ENCODE results near the gene RAB10. TPM values are rescaled to one million over a fixed set of nuclear protein-coding genes. Genes with fewer than 3 reads are reported as not detected.
A peak's percentile ranks its signal among the peaks of the same experiment; 100 is the strongest.
"Not testable (repeated sequence)": the region's sequence is repeated elsewhere in the genome, so short reads cannot be mapped to it uniquely, and the experiment has no call there.

Gene RAB10
- total RNA-seq, 2 experiments from 2014 or later, result 121 to 128 TPM

- H3K4me1 Mint-ChIP-seq, result peaks cover 6% of the 10 kb centered on the region
- DNase-seq (peak; percentile 55), ATAC-seq (peak; percentile 80)
- H3K27ac Mint-ChIP-seq, result no peak overlapping the region
- H3K36me3 Mint-ChIP-seq, result no peaks in the 10 kb centered on the region
- no peak overlapping the region for H3K4me3 Mint-ChIP-seq
- CTCF ChIA-PET, result interaction anchor here (0.8 to 2.2 kb wide), 3 partner anchors 23 to 166 kb away, joined by 3 to 7 read pairs (median 3); no protein-coding TSS in a partner anchor
- H3K27me3 Mint-ChIP-seq, result peaks cover 2% of the 10 kb centered on the region
- H3K9me3 Mint-ChIP-seq (ENCODE audit: low read depth), result no peaks in the 10 kb centered on the region
These were observed 15.5 kb upstream of the RAB10 start for GRCh38 chr2:26018184-26019055.

GRCh38 chr2:26020231-26020640 is 13.6 kb upstream of the RAB10 start:
- CTCF ChIA-PET, result no interaction called here

GRCh38 chr2:26024260-26024659 is 9.6 kb upstream of the RAB10 start:
- no peak overlapping the region for H3K4me3 Mint-ChIP-seq
- H3K27ac Mint-ChIP-seq, result no peak overlapping the region
- DNase-seq, result no peak
- CTCF ChIA-PET, result interaction anchor here (1.2 kb wide), 1 partner anchor 172 kb away, joined by 3 read pairs; no protein-coding TSS in a partner anchor
- no peaks in the 10 kb centered on the region for H3K36me3 Mint-ChIP-seq
- no peak for ATAC-seq
- no peaks in the 10 kb centered on the region for H3K27me3 Mint-ChIP-seq
- no peaks in the 10 kb centered on the region for H3K4me1 Mint-ChIP-seq
- no peaks in the 10 kb centered on the region for H3K9me3 Mint-ChIP-seq (ENCODE audit: low read depth)

More at GRCh38 chr2:26020231-26020640, 13.6 kb upstream of the RAB10 start:
- DNase-seq (no peak), ATAC-seq (no peak)
- Mint-ChIP-seq H3K27ac (no peak overlapping the region), H3K4me3 (no peak overlapping the region), H3K4me1 (peaks cover 6% of the 10 kb centered on the region), H3K9me3 (ENCODE audit: low read depth) (no peaks in the 10 kb centered on the region), H3K27me3 (peaks cover 2% of the 10 kb centered on the region), H3K36me3 (no peaks in the 10 kb centered on the region)

GRCh38 chr2:26025509-26025908 is 8.4 kb upstream of the RAB10 start:
- Mint-ChIP-seq H3K27ac (no peak overlapping the region), H3K4me3 (no peak overlapping the region)
- ATAC-seq, result no peak

GRCh38 chr2:26028083-26028482 is 5.8 kb upstream of the RAB10 start:
- DNase-seq; H3K36me3 Mint-ChIP-seq; H3K27ac Mint-ChIP-seq; ATAC-seq; H3K27me3 Mint-ChIP-seq; CTCF ChIA-PET; H3K4me3 Mint-ChIP-seq; H3K9me3 Mint-ChIP-seq (ENCODE audit: low read depth); H3K4me1 Mint-ChIP-seq: not testable (repeated sequence)

More at GRCh38 chr2:26025509-26025908, 8.4 kb upstream of the RAB10 start:
- Mint-ChIP-seq H3K9me3 (ENCODE audit: low read depth) (no peaks in the 10 kb centered on the region), H3K27me3 (no peaks in the 10 kb centered on the region), H3K4me1 (no peaks in the 10 kb centered on the region), H3K36me3 (no peaks in the 10 kb centered on the region)
- no peak for DNase-seq
- CTCF ChIA-PET, result no interaction called here

GRCh38 chr2:26032586-26033269 is 1.2 kb upstream of the RAB10 start:
- not testable (repeated sequence) for H3K9me3 Mint-ChIP-seq (ENCODE audit: low read depth); DNase-seq; H3K27me3 Mint-ChIP-seq
- H3K4me3 Mint-ChIP-seq, result peak overlapping the region; percentile 97
- H3K27ac Mint-ChIP-seq, result peak overlapping the region; percentile 93
- peaks cover 20% of the 10 kb centered on the region for H3K4me1 Mint-ChIP-seq
- H3K36me3 Mint-ChIP-seq, result peaks cover 17% of the 10 kb centered on the region
- CTCF ChIA-PET, result interaction anchor here (0.9 to 1.9 kb wide), 4 partner anchors 13 to 39 kb away, joined by 3 to 6 read pairs (median 4); no protein-coding TSS in a partner anchor
- peak; percentile 9 for ATAC-seq

- DNase-seq (no peak), ATAC-seq (no peak)
These were observed 540 bp upstream of the RAB10 start for GRCh38 chr2:26033270-26033817.

GRCh38 chr2:26034637-26034992 is 731 bp downstream of the RAB10 start:
- Mint-ChIP-seq H3K4me3 (peak overlapping the region; percentile 97), H3K9me3 (ENCODE audit: low read depth) (no peaks in the 10 kb centered on the region), H3K36me3 (peaks cover 21% of the 10 kb centered on the region), H3K27ac (peak overlapping the region; percentile 93), H3K27me3 (no peaks in the 10 kb centered on the region), H3K4me1 (peaks cover 28% of the 10 kb centered on the region)
- DNase-seq, result no peak
- no peak for ATAC-seq
- CTCF ChIA-PET, result interaction anchor here (0.8 to 2.7 kb wide), 12 partner anchors 8 to 186 kb away, joined by 3 to 7 read pairs (median 4); partner anchors contain the start of gene ASXL2

More at GRCh38 chr2:26033270-26033817, 540 bp upstream of the RAB10 start:
- no peaks in the 10 kb centered on the region for H3K27me3 Mint-ChIP-seq
- H3K4me1 Mint-ChIP-seq, result peaks cover 24% of the 10 kb centered on the region
- peak overlapping the region; percentile 93 for H3K27ac Mint-ChIP-seq
- peak overlapping the region; percentile 97 for H3K4me3 Mint-ChIP-seq
- H3K36me3 Mint-ChIP-seq, result peaks cover 18% of the 10 kb centered on the region
- CTCF ChIA-PET, result interaction anchor here (0.7 to 2.2 kb wide), 8 partner anchors 10 to 181 kb away, joined by 3 to 7 read pairs (median 6); partner anchors contain the start of gene ASXL2
- H3K9me3 Mint-ChIP-seq (ENCODE audit: low read depth), result no peaks in the 10 kb centered on the region

GRCh38 chr2:26035090-26035743 is 1.3 kb downstream of the RAB10 start:
- peak; percentile 44 for DNase-seq
- Mint-ChIP-seq H3K9me3 (ENCODE audit: low read depth) (no peaks in the 10 kb centered on the region), H3K36me3 (peaks cover 25% of the 10 kb centered on the region), H3K27me3 (no peaks in the 10 kb centered on the region), H3K4me3 (peak overlapping the region; percentile 97), H3K4me1 (peaks cover 32% of the 10 kb centered on the region), H3K27ac (peak overlapping the region; percentile 93)
- no peak for ATAC-seq
- CTCF ChIA-PET, result interaction anchor here (1.0 to 2.7 kb wide), 9 partner anchors 8 to 183 kb away, joined by 3 to 7 read pairs (median 4); partner anchors contain the start of gene ASXL2

GRCh38 chr2:26039603-26040323 is 5.9 kb downstream of the RAB10 start:
- CTCF ChIA-PET, result interaction anchor here (0.7 kb wide), 1 partner anchor 37 kb away, joined by 4 read pairs; no protein-coding TSS in a partner anchor

GRCh38 chr2:26043109-26043508 is 9.2 kb downstream of the RAB10 start:
- CTCF ChIA-PET, result interaction anchor here (1.3 to 1.4 kb wide), 3 partner anchors 9 to 52 kb away, joined by 3 to 6 read pairs (median 5); partner anchors contain the start of gene RAB10
- DNase-seq, result no peak
- peaks cover 34% of the 10 kb centered on the region for H3K36me3 Mint-ChIP-seq
- peak overlapping the region; percentile 54 for H3K27ac Mint-ChIP-seq
- no peaks in the 10 kb centered on the region for H3K27me3 Mint-ChIP-seq
- H3K4me1 Mint-ChIP-seq, result peaks cover 50% of the 10 kb centered on the region
- H3K9me3 Mint-ChIP-seq (ENCODE audit: low read depth), result no peaks in the 10 kb centered on the region
- no peak for ATAC-seq
- H3K4me3 Mint-ChIP-seq, result no peak overlapping the region

More at GRCh38 chr2:26039603-26040323, 5.9 kb downstream of the RAB10 start:
- Mint-ChIP-seq H3K4me3 (no peak overlapping the region), H3K27me3 (no peaks in the 10 kb centered on the region), H3K27ac (no peak overlapping the region), H3K4me1 (peaks cover 57% of the 10 kb centered on the region), H3K9me3 (ENCODE audit: low read depth) (no peaks in the 10 kb centered on the region), H3K36me3 (peaks cover 36% of the 10 kb centered on the region)
- ATAC-seq (no peak), DNase-seq (no peak)

All from activated CD8-positive, alpha-beta memory T cell treated with anti-CD3 and anti-CD28 coated beads, Interleukin-2, amount 10 ng/mL, durations not matched to agents 7 days and 5 days (primary cell).